Adrenal gland (tissue), 5 donors: ENCODE results near the gene LDB2.

Experiments used
- POLR2A ChIP-seq, 2 donors: fragments of 450-650 bp; IDR thresholded peaks; one replicate each; pipeline ENCODE4 v1.6.1; 2017; ENCODE audit warnings: antibody characterized with exemption in 2 of 2, mild to moderate bottlenecking in 2 of 2, moderate library complexity in 1 of 2
- TF ChIP-seq, protein P1 (sequence below), 6 experiments: fragments of 450-650 bp in 4 of 6; fragments of 200-600 bp in 2 of 6; sonication (generic) in 1 of 6; IDR thresholded peaks; 1 replicate in 5 of 6; 2 replicates in 1 of 6; pipeline versions ENCODE4 v1.5.1 to v1.8.0; 2016 to 2021; ENCODE audit warnings: antibody characterized with exemption in 6 of 6, mild to moderate bottlenecking in 2 of 6, moderate library complexity in 1 of 6
- donor health status: DM: no; HTN: no; CAD: no.

GRCh38 chr4:16750882-16751642 lies 147.4 kb downstream of the LDB2 start:
- TF ChIP-seq, protein P1, sequence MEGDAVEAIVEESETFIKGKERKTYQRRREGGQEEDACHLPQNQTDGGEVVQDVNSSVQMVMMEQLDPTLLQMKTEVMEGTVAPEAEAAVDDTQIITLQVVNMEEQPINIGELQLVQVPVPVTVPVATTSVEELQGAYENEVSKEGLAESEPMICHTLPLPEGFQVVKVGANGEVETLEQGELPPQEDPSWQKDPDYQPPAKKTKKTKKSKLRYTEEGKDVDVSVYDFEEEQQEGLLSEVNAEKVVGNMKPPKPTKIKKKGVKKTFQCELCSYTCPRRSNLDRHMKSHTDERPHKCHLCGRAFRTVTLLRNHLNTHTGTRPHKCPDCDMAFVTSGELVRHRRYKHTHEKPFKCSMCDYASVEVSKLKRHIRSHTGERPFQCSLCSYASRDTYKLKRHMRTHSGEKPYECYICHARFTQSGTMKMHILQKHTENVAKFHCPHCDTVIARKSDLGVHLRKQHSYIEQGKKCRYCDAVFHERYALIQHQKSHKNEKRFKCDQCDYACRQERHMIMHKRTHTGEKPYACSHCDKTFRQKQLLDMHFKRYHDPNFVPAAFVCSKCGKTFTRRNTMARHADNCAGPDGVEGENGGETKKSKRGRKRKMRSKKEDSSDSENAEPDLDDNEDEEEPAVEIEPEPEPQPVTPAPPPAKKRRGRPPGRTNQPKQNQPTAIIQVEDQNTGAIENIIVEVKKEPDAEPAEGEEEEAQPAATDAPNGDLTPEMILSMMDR (IDR thresholded peaks at IDR 0.05), result no peak
- TF ChIP-seq POLR2A (IDR thresholded peaks at IDR 0.05), result no peak
